Tibial artery (tissue), 4 donors: ENCODE measurements around the gene PRKAG2.
A peak's percentile ranks its signal among the peaks of the same experiment; 100 is the strongest.

ENCODE experiments used
- DNase-seq, 2 donors: peaks; one replicate each; pipeline ENCODE4 v3.0.0-alpha.2; 2019
- H3K27ac ChIP-seq, 2 donors: fragments of 200-600 bp; sonication (generic) in 1 of 2; 1 replicate in 1 of 2; 2 replicates in 1 of 2; pipeline ENCODE4 v1.5.1; 2018 to 2019; ENCODE audit warnings: mild to moderate bottlenecking in 1 of 2
- H3K27me3 ChIP-seq, 2 donors: fragments of 200-600 bp; sonication (generic) in 1 of 2; one replicate each; pipeline versions ENCODE4 v1.5.1 to v1.6.0; 2016 to 2019
- H3K36me3 ChIP-seq, 3 donors: fragments of 200-600 bp; sonication (generic) in 2 of 3; one replicate each; pipeline ENCODE4 v1.5.1; 2016 to 2019; ENCODE audit warnings: mild to moderate bottlenecking in 2 of 3
- H3K4me1 ChIP-seq, 4 donors: fragments of 200-600 bp; sonication (generic) in 2 of 4; 1 replicate in 3 of 4; 2 replicates in 1 of 4; pipeline ENCODE4 v1.5.1; 2016 to 2019
- H3K4me3 ChIP-seq, 2 donors: fragments of 200-600 bp; sonication (generic) in 1 of 2; 1 replicate in 1 of 2; 2 replicates in 1 of 2; pipeline ENCODE4 v1.5.1; 2018 to 2019; ENCODE audit warnings: mild to moderate bottlenecking in 2 of 2
- H3K9me3 ChIP-seq, 3 donors: fragments of 200-600 bp; sonication (generic) in 1 of 3; one replicate each; pipeline ENCODE4 v1.5.1; 2016 to 2019
- CTCF ChIP-seq, 2 experiments: fragments of 200-600 bp in 1 of 2; fragments of 450-650 bp in 1 of 2; IDR thresholded peaks; one replicate each; pipeline ENCODE4 v1.5.1; 2017 to 2019; ENCODE audit warnings: antibody characterized with exemption in 2 of 2, mild to moderate bottlenecking in 1 of 2, moderate library complexity in 1 of 2
- intact Hi-C: fragments of 100-400 bp; cut with DNase I; formaldehyde crosslinking; loops from one replicate; pipeline ENCODE4 v1.15.0; 2023; ENCODE audit warnings: low total_unique reads

The PRKAG2 gene

GRCh38 chr7:151726652-151727578 lies 150.0 kb downstream of the PRKAG2 start:
- Histone ChIP-seq H3K27me3 (no peaks in the 10 kb centered on the region), H3K36me3 (no peaks in the 10 kb centered on the region), H3K4me3 (no peak overlapping the region), H3K9me3 (no peaks in the 10 kb centered on the region), H3K27ac (peak overlapping the region in 1 of 2 donors; percentile 49), H3K4me1 (peaks cover 0 to 16% (median 10%) of the 10 kb centered on the region in 4 donors)
- no peak for TF ChIP-seq CTCF (IDR thresholded peaks at IDR 0.05)
- no peak for DNase-seq
- intact Hi-C loops: no loop called here

DNA sequence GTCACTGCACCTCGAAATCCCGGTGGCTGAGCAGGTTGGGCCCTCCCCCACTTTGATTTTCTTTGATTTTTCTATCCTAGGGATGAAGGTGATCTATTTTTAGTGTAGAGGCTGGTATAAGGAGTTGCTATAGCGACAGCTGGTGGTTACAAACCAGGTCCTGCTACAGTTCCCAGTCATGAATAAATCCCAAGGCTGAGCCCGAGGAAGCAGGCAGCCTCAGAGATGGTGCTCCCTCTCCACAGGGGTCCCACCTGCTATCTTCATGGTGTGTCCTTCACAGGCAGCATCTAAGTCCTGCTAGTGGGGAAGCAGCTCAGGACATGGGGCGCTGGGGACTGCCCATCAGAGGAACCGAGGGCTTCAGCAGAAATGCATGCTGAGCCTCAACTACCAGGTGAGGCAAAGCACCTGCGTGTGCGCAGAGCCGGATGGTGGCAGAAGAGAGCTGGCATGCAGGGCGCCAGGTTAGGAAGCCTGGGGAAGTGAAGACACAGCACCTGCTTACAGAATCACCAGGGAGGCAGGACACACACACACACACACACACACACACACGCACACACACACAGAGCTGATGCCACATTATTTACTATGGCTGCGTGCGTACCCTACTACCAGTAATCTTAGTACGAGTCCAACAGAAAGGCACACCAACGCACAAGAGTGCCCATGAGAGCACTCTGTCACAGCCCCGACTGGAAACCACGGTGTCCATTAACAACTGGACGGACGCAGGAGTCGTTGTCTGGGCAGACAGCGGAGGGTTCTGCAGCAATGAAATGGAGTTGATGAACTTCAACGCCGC lies 150.9 kb downstream of the PRKAG2 start:
- intact Hi-C loops: no loop called here
- no peaks in the 10 kb centered on the region for H3K27me3 ChIP-seq
- no peak overlapping the region for H3K4me3 ChIP-seq
- DNase-seq: no peak
- no peak overlapping the region for H3K27ac ChIP-seq
- H3K9me3 ChIP-seq: no peaks in the 10 kb centered on the region
- H3K4me1 ChIP-seq: peaks cover 0 to 21% (median 11%) of the 10 kb centered on the region in 4 donors
- no peaks in the 10 kb centered on the region for H3K36me3 ChIP-seq
- peak in 1 of 2 experiments; percentile 11 for TF ChIP-seq CTCF (IDR thresholded peaks at IDR 0.05)

DNA sequence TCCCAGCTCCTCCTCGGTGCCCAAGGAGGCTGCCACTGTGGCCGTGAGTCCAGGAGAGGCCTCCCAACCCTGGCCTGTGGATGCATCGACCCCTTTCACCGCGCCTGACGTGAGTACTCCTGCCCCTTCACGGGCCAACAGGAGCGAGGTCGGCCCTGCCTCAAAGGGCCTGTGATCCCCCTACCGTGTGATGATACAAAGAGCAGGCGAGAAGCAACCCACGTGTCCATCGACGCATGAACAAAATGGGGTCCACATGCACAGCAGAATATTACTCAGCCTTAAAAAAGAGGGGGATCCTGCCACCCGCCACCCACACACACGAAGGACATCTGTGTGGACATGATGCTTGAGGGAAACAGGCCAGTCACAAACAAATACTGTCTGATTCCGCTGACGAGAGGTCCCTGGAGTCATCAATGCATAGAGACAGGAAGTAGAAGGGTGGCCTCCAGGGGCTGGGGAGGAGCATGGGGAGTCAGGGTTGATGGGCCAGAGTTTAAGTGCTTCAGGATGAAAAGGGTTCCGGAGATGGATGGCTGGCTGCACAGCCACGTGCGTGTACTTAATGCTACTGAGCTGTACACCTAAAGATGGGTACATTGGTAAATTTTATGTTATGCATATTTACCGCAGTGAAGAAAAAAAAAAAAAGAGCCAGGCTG lies 151.9 kb downstream of the PRKAG2 start:
- TF ChIP-seq CTCF (IDR thresholded peaks at IDR 0.05): no peak
- intact Hi-C loops: no loop called here
- H3K27me3 ChIP-seq: no peaks in the 10 kb centered on the region
- no peaks in the 10 kb centered on the region for H3K9me3 ChIP-seq
- no peak overlapping the region for H3K4me3 ChIP-seq
- no peak overlapping the region for H3K27ac ChIP-seq
- no peaks in the 10 kb centered on the region for H3K36me3 ChIP-seq
- DNase-seq: no peak
- H3K4me1 ChIP-seq: peaks cover 0 to 23% (median 15%) of the 10 kb centered on the region in 4 donors

- intact Hi-C loops: no loop called here
- H3K27ac ChIP-seq: no peak overlapping the region
- H3K9me3 ChIP-seq: no peaks in the 10 kb centered on the region
- TF ChIP-seq CTCF (IDR thresholded peaks at IDR 0.05): no peak
- H3K36me3 ChIP-seq: no peaks in the 10 kb centered on the region
- peaks cover 0 to 23% (median 17%) of the 10 kb centered on the region in 4 donors for H3K4me1 ChIP-seq
- no peaks in the 10 kb centered on the region for H3K27me3 ChIP-seq
- no peak overlapping the region for H3K4me3 ChIP-seq
- no peak for DNase-seq
Measured at GRCh38 chr7:151724250-151724915, 152.5 kb downstream of the PRKAG2 start.

- Histone ChIP-seq H3K36me3 (no peaks in the 10 kb centered on the region), H3K27ac (no peak overlapping the region), H3K4me1 (peaks cover 0 to 23% (median 17%) of the 10 kb centered on the region in 4 donors), H3K27me3 (no peaks in the 10 kb centered on the region), H3K4me3 (no peak overlapping the region), H3K9me3 (no peaks in the 10 kb centered on the region)
- intact Hi-C loops: no loop called here
- no peak for DNase-seq
- TF ChIP-seq CTCF (IDR thresholded peaks at IDR 0.05): no peak
Measured at GRCh38 chr7:151723321-151723720, 153.6 kb downstream of the PRKAG2 start.
